HUES64 (cell line): ENCODE results near the gene CNTN1.

Experiments
- H3K27ac ChIP-seq: 2 replicates; pipeline ENCODE4 v1.7.0; 2013; ENCODE audit warnings: low read depth, low read length, inconsistent platforms
- H3K27me3 ChIP-seq: 2 replicates; pipeline ENCODE4 v1.6.1; 2013; ENCODE audit warnings: mild to moderate bottlenecking, low read length; ENCODE audit not compliant: insufficient read depth
- H3K36me3 ChIP-seq: 2 replicates; pipeline ENCODE4 v1.6.1; 2013; ENCODE audit warnings: mild to moderate bottlenecking, low read length; ENCODE audit not compliant: insufficient read depth
- H3K4me1 ChIP-seq: 2 replicates; pipeline ENCODE4 v1.6.1; 2013; ENCODE audit warnings: mild to moderate bottlenecking, low read length, moderate library complexity; ENCODE audit not compliant: insufficient read depth
- H3K4me3 ChIP-seq: 2 replicates; pipeline ENCODE4 v1.5.1; 2013; ENCODE audit warnings: mild to moderate bottlenecking, low read length, moderate library complexity
- H3K9ac ChIP-seq: 2 replicates; pipeline ENCODE4 v1.6.1; 2013; ENCODE audit warnings: mild to moderate bottlenecking, low read depth, low read length
- H3K9me3 ChIP-seq: 2 replicates; pipeline ENCODE4 v1.6.1; 2013; ENCODE audit warnings: low read depth, low read length; ENCODE audit not compliant: insufficient read depth
- WGBS: fragments of 150-250, 120-280 bp; methylation state at CpG from one replicate; pipeline ENCODE4 v1.1.7; 2013; ENCODE audit warnings: missing lambda C conversion rate; 5-methylcytosine and 5-hydroxymethylcytosine counted together

Gene CNTN1

GRCh38 chr12:41112903-41113302, 420.7 kb downstream of the CNTN1 start:
- 84% methylated on average over 2 of the region's 2 CpGs for WGBS
- Histone ChIP-seq H3K27me3 (no peaks in the 10 kb centered on the region), H3K4me3 (no peak overlapping the region)

GRCh38 chr12:41120211-41120610, 428.0 kb downstream of the CNTN1 start:
- Histone ChIP-seq H3K4me3 (no peak overlapping the region), H3K27ac (no peak overlapping the region), H3K9ac (no peak overlapping the region), H3K4me1 (no peaks in the 10 kb centered on the region), H3K9me3 (no peaks in the 10 kb centered on the region), H3K27me3 (no peaks in the 10 kb centered on the region), H3K36me3 (no peaks in the 10 kb centered on the region)
- WGBS: 86% methylated on average over 1 of the region's 2 CpGs

More at GRCh38 chr12:41112903-41113302, 420.7 kb downstream of the CNTN1 start:
- Histone ChIP-seq H3K4me1 (no peaks in the 10 kb centered on the region), H3K36me3 (no peaks in the 10 kb centered on the region), H3K9ac (no peak overlapping the region), H3K27ac (no peak overlapping the region), H3K9me3 (no peaks in the 10 kb centered on the region)

DNA sequence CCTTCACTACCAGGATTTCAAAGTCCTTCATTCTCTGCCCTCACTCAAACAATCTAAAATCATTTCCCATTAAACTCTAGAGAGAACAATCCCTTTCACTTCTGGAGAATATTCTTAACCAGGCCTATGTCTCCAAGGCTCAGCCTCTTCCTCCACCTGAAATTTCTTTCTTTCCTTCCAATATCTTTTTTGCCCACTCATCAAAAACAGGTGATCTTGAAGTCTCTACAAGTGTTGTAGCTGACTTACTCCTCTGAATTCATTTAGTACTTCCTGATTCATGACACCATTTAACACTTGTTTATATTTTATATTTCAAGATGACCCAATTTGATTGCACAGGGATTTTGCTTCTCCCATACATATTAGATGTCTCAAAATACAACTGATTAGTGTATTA, 429.1 kb downstream of the CNTN1 start:
- Histone ChIP-seq H3K4me3 (no peak overlapping the region), H3K27me3 (no peaks in the 10 kb centered on the region), H3K27ac (no peak overlapping the region), H3K9ac (no peak overlapping the region), H3K4me1 (no peaks in the 10 kb centered on the region), H3K9me3 (no peaks in the 10 kb centered on the region), H3K36me3 (no peaks in the 10 kb centered on the region)
